A549 (cell line): Measurements from ENCODE around the gene KIF4A. TPM values are rescaled to one million over a fixed set of nuclear protein-coding genes. Genes with fewer than 3 reads are reported as not detected.

ENCODE experiments used
- ATAC-seq, 2 experiments: fragments of 200-7000 bp in 1 of 2; fragments of >200 bp in 1 of 2; cut with Nextera tagmentation in 1 of 2; cut with Tn5 transposase in 1 of 2; 3 replicates each; pipeline versions ENCODE4 v1.8.0 to v1.9.1; 2018 to 2020; ENCODE audit warnings: mild to moderate bottlenecking in 1 of 2, moderate library complexity in 1 of 2
- CTCF ChIA-PET: fragments of 300-600 bp; sonication (Branson Sonifier 250); formaldehyde crosslinking; extraction: SDS; loops from one replicate; lab custom pipeline; 2021; ENCODE audit warnings: antibody characterized with exemption, inconsistent platforms; lab: Yijun Ruan, JAX
- POLR2A ChIA-PET: fragments of 350-600 bp; formaldehyde crosslinking; extraction: SDS; loops from one replicate; lab custom pipeline; 2021; ENCODE audit warnings: antibody characterized with exemption, inconsistent platforms; lab: Yijun Ruan, JAX
- DNase-seq, 2 experiments: peaks; one replicate each; pipeline versions ENCODE4 v3.0.0 to v3.0.0-alpha.2; 2011 to 2016; ENCODE audit warnings: low read depth in 1 of 2, low spot score in 1 of 2
- FAIRE-seq: peaks from 2 replicates; lab custom pipeline; 2011; peaks lifted over from hg19 to GRCh38; lab: Jason Lieb, UNC
- H3K27ac ChIP-seq, 2 experiments: fragments of >200 bp; sonication (Bioruptor Twin); formaldehyde crosslinking; 3 replicates each; pipeline ENCODE4 v1.5.1; 2016 to 2017
- H3K4me1 ChIP-seq: fragments of >200 bp; sonication (Bioruptor Twin); formaldehyde crosslinking; 3 replicates; pipeline ENCODE4 v1.6.1; 2016
- H3K4me2 ChIP-seq: fragments of >200 bp; sonication (Bioruptor Twin); formaldehyde crosslinking; 3 replicates; pipeline ENCODE4 v1.6.1; 2016
- H3K4me3 ChIP-seq: fragments of >200 bp; sonication (Bioruptor Twin); formaldehyde crosslinking; 3 replicates; pipeline ENCODE4 v1.5.1; 2016
- H3K9me3 ChIP-seq: fragments of >200 bp; sonication (Bioruptor Twin); formaldehyde crosslinking; 3 replicates; pipeline ENCODE4 v1.6.1; 2016
- BHLHE40 ChIP-seq: IDR thresholded peaks from 2 replicates; pipeline ENCODE4 v1.6.1; 2012; ENCODE audit warnings: low read depth, low read length, inconsistent platforms
- CBX8 ChIP-seq: fragments of 200-600 bp; sonication (generic); IDR thresholded peaks from 2 replicates; pipeline ENCODE4 v1.6.1; 2016
- CEBPB ChIP-seq, 2 experiments: fragments of >200 bp in 1 of 2; sonication (Bioruptor Twin) in 1 of 2; formaldehyde crosslinking in 1 of 2; IDR thresholded peaks; 2 replicates each; pipeline ENCODE4 v1.6.1; 2012 to 2016
- EP300 ChIP-seq, 2 experiments: fragments of >200 bp; sonication (Bioruptor Twin); formaldehyde crosslinking; IDR thresholded peaks; 2 replicates in 1 of 2; 3 replicates in 1 of 2; pipeline ENCODE4 v1.6.1; 2016 to 2017
- HOXA7 ChIP-seq: fragments of 250-450 bp; sonication (Bioruptor Pico); IDR thresholded peaks from 2 replicates; pipeline ENCODE4 v1.5.0; 2020; ENCODE audit warnings: mild to moderate bottlenecking, moderate library complexity
- HOXB13 ChIP-seq: fragments of 250-450 bp; sonication (Bioruptor Pico); IDR thresholded peaks from 2 replicates; pipeline ENCODE4 v1.5.0; 2020; ENCODE audit warnings: low read depth, mild to moderate bottlenecking, moderate library complexity
- HOXB5 ChIP-seq: fragments of 250-450 bp; sonication (Bioruptor Pico); IDR thresholded peaks from 2 replicates; pipeline ENCODE4 v1.5.0; 2020; ENCODE audit warnings: mild to moderate bottlenecking, moderate library complexity
- JUN ChIP-seq, 2 experiments: fragments of >200 bp; sonication (Bioruptor Twin); formaldehyde crosslinking; IDR thresholded peaks; 2 replicates in 1 of 2; 3 replicates in 1 of 2; pipeline ENCODE4 v1.6.1; 2016 to 2017
- KDM1A ChIP-seq: fragments of 200-600 bp; sonication (generic); IDR thresholded peaks from 2 replicates; pipeline ENCODE4 v1.6.1; 2016; ENCODE audit warnings: low read depth, mild to moderate bottlenecking
- KDM5A ChIP-seq: fragments of 200-600 bp; sonication (generic); IDR thresholded peaks from 2 replicates; pipeline ENCODE4 v1.6.1; 2016; ENCODE audit warnings: antibody characterized with exemption, mild to moderate bottlenecking
- MAFK ChIP-seq: fragments of 450-650 bp; IDR thresholded peaks from 2 replicates; pipeline ENCODE4 v1.6.1; 2014; ENCODE audit not compliant: partially characterized antibody
- MAZ ChIP-seq: fragments of 150-350 bp; IDR thresholded peaks from 2 replicates; pipeline ENCODE4 v1.6.1; 2014; ENCODE audit warnings: antibody characterized with exemption, low read depth, low read length, borderline replicate concordance
- MYC ChIP-seq: IDR thresholded peaks from 2 replicates; pipeline ENCODE4 v1.6.1; 2012; ENCODE audit warnings: mild to moderate bottlenecking, inconsistent platforms, low read length, improper control_type of control experiment, borderline replicate concordance
- PHF8 ChIP-seq: fragments of 200-600 bp; sonication (generic); IDR thresholded peaks from 2 replicates; pipeline ENCODE4 v1.6.1; 2016; ENCODE audit warnings: low read depth, mild to moderate bottlenecking, antibody characterized with exemption, moderate library complexity, borderline replicate concordance
- POLR2AphosphoS2 ChIP-seq: conservative IDR thresholded peaks from 2 replicates; pipeline ENCODE4 v1.6.1; 2012; ENCODE audit warnings: low read length, improper control_type of control experiment, inconsistent platforms
- RFX5 ChIP-seq: fragments of 450-650 bp; IDR thresholded peaks from 2 replicates; pipeline ENCODE4 v1.7.1; 2014; ENCODE audit warnings: antibody characterized with exemption, mild to moderate bottlenecking, moderate library complexity
- RNF2 ChIP-seq: fragments of 200-600 bp; sonication (generic); IDR thresholded peaks from 2 replicates; pipeline ENCODE4 v1.6.1; 2016; ENCODE audit warnings: low read depth, mild to moderate bottlenecking, antibody characterized with exemption, moderate library complexity, borderline replicate concordance
- TFCP2L1 ChIP-seq: fragments of 250-450 bp; sonication (Bioruptor Pico); IDR thresholded peaks from 2 replicates; pipeline ENCODE4 v1.5.0; 2021; ENCODE audit warnings: mild to moderate bottlenecking
- ZC3H11A ChIP-seq: fragments of 450-650 bp; IDR thresholded peaks from 2 replicates; pipeline ENCODE4 v1.6.1; 2014; ENCODE audit warnings: antibody characterized with exemption, mild to moderate bottlenecking
- ZFP36 ChIP-seq: fragments of 450-650 bp; IDR thresholded peaks from 2 replicates; pipeline ENCODE4 v1.6.1; 2014; ENCODE audit warnings: borderline replicate concordance; ENCODE audit not compliant: partially characterized antibody
- whole genome bisulfite sequencing: methylation state at CpG from one replicate; pipeline ENCODE4 v1.1.6; 2017; ENCODE audit errors: missing lambda C conversion rate; 5-methylcytosine and 5-hydroxymethylcytosine counted together
- polyA plus RNA-seq, 4 experiments: library from polyadenylated mRNA; depleted of rRNA in 3 of 4; stranded (reverse); fragments of >200 nt; fragmentation: RNase III in 1 of 4; extraction: RNeasy Plus Mini Kit Qiagen cat#74134 plus additional on column Dnase treatment in 1 of 4; gene quantifications; 2 replicates in 3 of 4; 3 replicates in 1 of 4; pipeline ENCODE4 v1.2.3, GENCODE V29; 2011 to 2017
- TF ChIP-seq, protein P1 (sequence below): fragments of >200 bp; sonication (Bioruptor Twin); formaldehyde crosslinking; IDR thresholded peaks from 3 replicates; pipeline ENCODE4 v1.6.1; 2016
- TF ChIP-seq, protein P2 (sequence below): fragments of 250-450 bp; sonication (Bioruptor Pico); IDR thresholded peaks from 2 replicates; pipeline ENCODE4 v1.5.0; 2020; ENCODE audit warnings: low read depth, mild to moderate bottlenecking, moderate library complexity
- TF ChIP-seq, protein P3 (sequence below): fragments of 150-350 bp; IDR thresholded peaks from 2 replicates; pipeline ENCODE4 v1.6.1; 2014; ENCODE audit warnings: low read depth, mild to moderate bottlenecking, low read length
- TF ChIP-seq, protein P4 (sequence below): fragments of 250-450 bp; sonication (Bioruptor Pico); IDR thresholded peaks from 2 replicates; pipeline ENCODE4 v1.5.0; 2021; ENCODE audit warnings: mild to moderate bottlenecking, moderate library complexity, borderline replicate concordance
- TF ChIP-seq, protein P5 (sequence below): fragments of 450-650 bp; IDR thresholded peaks from 2 replicates; pipeline ENCODE4 v1.6.1; 2014; ENCODE audit warnings: antibody characterized with exemption

KIF4A gene
- polyA plus RNA-seq, 2 of the 4 experiments (the other 2 are of a cell fraction): 27.9 to 46.6 TPM

DNA sequence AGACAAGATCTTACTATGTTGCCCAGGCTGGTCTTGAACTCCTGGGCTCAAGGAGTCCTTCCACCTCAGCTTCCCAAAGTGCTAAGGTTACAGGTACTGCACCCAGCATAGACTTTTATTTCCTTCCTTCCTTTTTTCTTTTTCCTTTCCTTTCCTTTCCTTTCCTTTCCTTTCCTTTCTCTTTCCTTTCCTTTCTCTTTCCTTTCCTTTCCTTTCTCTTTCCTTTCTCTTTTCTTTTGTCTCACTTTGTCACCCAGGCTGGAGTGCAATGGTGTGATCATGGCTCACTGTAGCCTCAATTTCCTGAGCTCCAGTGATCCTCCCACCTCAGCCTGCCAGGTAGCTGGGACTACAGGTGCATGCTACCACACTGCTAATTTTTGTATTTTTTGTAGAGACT lies 174.1 kb downstream of the KIF4A start:
- TF ChIP-seq BHLHE40 (no peak), HOXB13 (no peak), CEBPB (IDR thresholded peaks at IDR 0.05) (no peak), HOXA7 (CRISPR knock-in tag) (no peak), HOXB5 (CRISPR knock-in tag) (no peak), ZC3H11A (no peak), POLR2AphosphoS2 (no peak), TFCP2L1 (CRISPR knock-in tag) (no peak), MAFK (no peak), MAZ (no peak)
- DNase-seq (no peak), ATAC-seq (no peak), FAIRE-seq (no peak)
- H3K9me3 ChIP-seq: no peaks in the 10 kb centered on the region
- H3K4me3 ChIP-seq: no peak overlapping the region
- H3K4me2 ChIP-seq: no peak overlapping the region
- POLR2A ChIA-PET: no interaction called here
- CTCF ChIA-PET: interaction anchor here (0.8 to 1.5 kb wide), 3 partner anchors 9 to 12 kb away, joined by 3 to 5 read pairs (median 3); no protein-coding TSS in a partner anchor
- no peaks in the 10 kb centered on the region for H3K4me1 ChIP-seq
- H3K27ac ChIP-seq: no peak overlapping the region

DNA sequence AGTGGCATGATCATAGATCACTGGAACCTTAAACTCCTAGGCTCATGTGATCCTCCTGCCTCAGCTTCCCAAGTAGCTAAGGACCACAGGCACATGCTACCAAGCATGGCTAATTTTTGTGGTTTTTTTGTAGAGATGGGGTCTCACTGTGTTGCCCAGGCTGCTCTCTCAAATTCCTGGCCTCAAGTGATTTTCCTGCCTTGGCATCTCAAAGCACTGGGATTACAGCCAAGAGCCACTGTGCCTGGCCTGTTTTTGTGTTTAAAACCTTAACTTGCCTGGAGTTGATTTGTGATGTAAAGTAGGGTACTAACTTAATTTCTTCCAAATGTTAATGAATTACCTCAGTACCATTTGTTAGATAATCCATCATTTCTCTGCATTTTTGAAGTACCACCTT lies 177.1 kb downstream of the KIF4A start:
- POLR2A ChIA-PET: no interaction called here
- FAIRE-seq (peak; percentile 54), ATAC-seq (no peak), DNase-seq (no peak)
- no peaks in the 10 kb centered on the region for H3K4me1 ChIP-seq
- no peak overlapping the region for H3K4me3 ChIP-seq
- CTCF ChIA-PET: no interaction called here
- no peak overlapping the region for H3K27ac ChIP-seq
- TF ChIP-seq HOXA7 (CRISPR knock-in tag) (no peak), KDM1A (no peak), CBX8 (no peak), RNF2 (no peak), EP300 (IDR thresholded peaks at IDR 0.05) (no peak)
- TF ChIP-seq, protein P1, sequence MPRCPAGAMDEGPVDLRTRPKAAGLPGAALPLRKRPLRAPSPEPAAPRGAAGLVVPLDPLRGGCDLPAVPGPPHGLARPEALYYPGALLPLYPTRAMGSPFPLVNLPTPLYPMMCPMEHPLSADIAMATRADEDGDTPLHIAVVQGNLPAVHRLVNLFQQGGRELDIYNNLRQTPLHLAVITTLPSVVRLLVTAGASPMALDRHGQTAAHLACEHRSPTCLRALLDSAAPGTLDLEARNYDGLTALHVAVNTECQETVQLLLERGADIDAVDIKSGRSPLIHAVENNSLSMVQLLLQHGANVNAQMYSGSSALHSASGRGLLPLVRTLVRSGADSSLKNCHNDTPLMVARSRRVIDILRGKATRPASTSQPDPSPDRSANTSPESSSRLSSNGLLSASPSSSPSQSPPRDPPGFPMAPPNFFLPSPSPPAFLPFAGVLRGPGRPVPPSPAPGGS: no peak
- TF ChIP-seq, protein P2, sequence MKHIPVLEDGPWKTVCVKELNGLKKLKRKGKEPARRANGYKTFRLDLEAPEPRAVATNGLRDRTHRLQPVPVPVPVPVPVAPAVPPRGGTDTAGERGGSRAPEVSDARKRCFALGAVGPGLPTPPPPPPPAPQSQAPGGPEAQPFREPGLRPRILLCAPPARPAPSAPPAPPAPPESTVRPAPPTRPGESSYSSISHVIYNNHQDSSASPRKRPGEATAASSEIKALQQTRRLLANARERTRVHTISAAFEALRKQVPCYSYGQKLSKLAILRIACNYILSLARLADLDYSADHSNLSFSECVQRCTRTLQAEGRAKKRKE (CRISPR knock-in tag): no peak
- H3K4me2 ChIP-seq: no peak overlapping the region
- no peaks in the 10 kb centered on the region for H3K9me3 ChIP-seq

DNA sequence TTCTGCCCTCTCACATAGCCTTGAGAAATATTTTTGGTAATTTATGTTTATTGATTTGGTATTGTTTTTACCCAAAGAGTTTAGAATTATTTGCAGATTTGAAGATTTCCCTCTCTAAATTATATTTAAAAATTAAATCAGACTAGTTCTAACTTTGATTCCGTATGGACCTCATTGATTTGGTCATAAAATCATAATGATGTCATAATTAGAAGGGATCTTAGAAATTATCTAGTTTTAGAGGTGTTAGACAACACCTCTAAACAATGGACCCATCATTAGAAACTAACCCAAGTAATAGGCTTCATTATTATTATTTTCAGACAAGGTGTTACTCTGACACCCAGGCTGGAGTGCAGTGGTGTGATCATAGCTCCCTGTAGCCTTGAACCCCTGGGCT lies 178.8 kb downstream of the KIF4A start:
- H3K4me3 ChIP-seq: no peak overlapping the region
- H3K4me2 ChIP-seq: no peak overlapping the region
- FAIRE-seq: no peak
- ChIA-PET CTCF (interaction anchor here (1.6 kb wide), 1 partner anchor 14 kb away, joined by 6 read pairs; no protein-coding TSS in a partner anchor), POLR2A (no interaction called here)
- TF ChIP-seq TFCP2L1 (CRISPR knock-in tag) (no peak), JUN (IDR thresholded peaks at IDR 0.05) (no peak), CEBPB (IDR thresholded peaks at IDR 0.05) (no peak), MYC (no peak), ZFP36 (no peak), RFX5 (no peak), KDM5A (no peak), PHF8 (no peak)
- TF ChIP-seq, protein P3, sequence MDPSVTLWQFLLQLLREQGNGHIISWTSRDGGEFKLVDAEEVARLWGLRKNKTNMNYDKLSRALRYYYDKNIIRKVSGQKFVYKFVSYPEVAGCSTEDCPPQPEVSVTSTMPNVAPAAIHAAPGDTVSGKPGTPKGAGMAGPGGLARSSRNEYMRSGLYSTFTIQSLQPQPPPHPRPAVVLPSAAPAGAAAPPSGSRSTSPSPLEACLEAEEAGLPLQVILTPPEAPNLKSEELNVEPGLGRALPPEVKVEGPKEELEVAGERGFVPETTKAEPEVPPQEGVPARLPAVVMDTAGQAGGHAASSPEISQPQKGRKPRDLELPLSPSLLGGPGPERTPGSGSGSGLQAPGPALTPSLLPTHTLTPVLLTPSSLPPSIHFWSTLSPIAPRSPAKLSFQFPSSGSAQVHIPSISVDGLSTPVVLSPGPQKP: no peak
- TF ChIP-seq, protein P4, sequence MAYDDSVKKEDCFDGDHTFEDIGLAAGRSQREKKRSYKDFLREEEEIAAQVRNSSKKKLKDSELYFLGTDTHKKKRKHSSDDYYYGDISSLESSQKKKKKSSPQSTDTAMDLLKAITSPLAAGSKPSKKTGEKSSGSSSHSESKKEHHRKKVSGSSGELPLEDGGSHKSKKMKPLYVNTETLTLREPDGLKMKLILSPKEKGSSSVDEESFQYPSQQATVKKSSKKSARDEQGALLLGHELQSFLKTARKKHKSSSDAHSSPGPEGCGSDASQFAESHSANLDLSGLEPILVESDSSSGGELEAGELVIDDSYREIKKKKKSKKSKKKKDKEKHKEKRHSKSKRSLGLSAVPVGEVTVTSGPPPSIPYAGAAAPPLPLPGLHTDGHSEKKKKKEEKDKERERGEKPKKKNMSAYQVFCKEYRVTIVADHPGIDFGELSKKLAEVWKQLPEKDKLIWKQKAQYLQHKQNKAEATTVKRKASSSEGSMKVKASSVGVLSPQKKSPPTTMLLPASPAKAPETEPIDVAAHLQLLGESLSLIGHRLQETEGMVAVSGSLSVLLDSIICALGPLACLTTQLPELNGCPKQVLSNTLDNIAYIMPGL: no peak
- TF ChIP-seq, protein P5, sequence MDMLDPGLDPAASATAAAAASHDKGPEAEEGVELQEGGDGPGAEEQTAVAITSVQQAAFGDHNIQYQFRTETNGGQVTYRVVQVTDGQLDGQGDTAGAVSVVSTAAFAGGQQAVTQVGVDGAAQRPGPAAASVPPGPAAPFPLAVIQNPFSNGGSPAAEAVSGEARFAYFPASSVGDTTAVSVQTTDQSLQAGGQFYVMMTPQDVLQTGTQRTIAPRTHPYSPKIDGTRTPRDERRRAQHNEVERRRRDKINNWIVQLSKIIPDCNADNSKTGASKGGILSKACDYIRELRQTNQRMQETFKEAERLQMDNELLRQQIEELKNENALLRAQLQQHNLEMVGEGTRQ: no peak
- no peak for ATAC-seq
- no peak overlapping the region for H3K27ac ChIP-seq
- DNase-seq: no peak
- H3K9me3 ChIP-seq: no peaks in the 10 kb centered on the region
- 90% methylated on average over 1 of the region's 1 CpG for WGBS
- no peaks in the 10 kb centered on the region for H3K4me1 ChIP-seq
